GM10248 (cell line): ENCODE data around the gene NCOA4.

Source experiments
- CTCF ChIA-PET: fragments of 300-600 bp; sonication (Branson Sonifier 250); formaldehyde crosslinking; extraction: SDS; loops from one replicate; lab custom pipeline; 2021; ENCODE audit warnings: antibody characterized with exemption; lab: Yijun Ruan, JAX
- POLR2A ChIA-PET: fragments of 350-650 bp; sonication (Branson Sonifier 250); formaldehyde crosslinking; extraction: SDS; loops from one replicate; lab custom pipeline; 2020; ENCODE audit warnings: antibody characterized with exemption; lab: Yijun Ruan, JAX
- DNase-seq: peaks from one replicate; pipeline ENCODE4 v3.0.0; 2012; ENCODE audit errors: extremely low spot score
- CTCF ChIP-seq: IDR thresholded peaks from 2 replicates; pipeline ENCODE4 v1.5.1; 2012; ENCODE audit warnings: mild to moderate bottlenecking, low read depth; ENCODE audit errors: extremely low read depth, missing control alignments, control extremely low read depth

The NCOA4 gene

DNA sequence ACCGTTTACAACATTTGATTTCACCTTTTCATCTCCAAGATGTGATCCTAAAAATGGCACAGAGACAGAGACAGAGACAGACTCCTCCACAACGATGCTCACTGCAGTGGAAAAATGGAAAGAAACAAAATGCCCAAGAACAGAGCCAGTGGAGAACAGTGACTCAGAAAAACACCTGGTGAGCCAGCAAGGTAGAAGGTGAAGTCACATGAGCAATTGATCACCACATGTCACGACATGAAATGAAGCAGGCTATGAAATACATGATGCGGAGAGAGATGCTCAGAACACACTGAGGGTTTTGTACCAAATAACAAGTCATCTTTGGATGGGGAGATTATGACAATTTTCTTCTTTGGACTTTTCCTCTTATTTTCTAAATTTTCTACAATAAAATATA, 12.1 kb upstream of the NCOA4 start:
- no peak for DNase-seq
- ChIA-PET CTCF (interaction anchor here (1.2 kb wide), 1 partner anchor 16 kb away, joined by 3 read pairs; no protein-coding TSS in a partner anchor), POLR2A (no interaction called here)
- no peak for TF ChIP-seq CTCF

DNA sequence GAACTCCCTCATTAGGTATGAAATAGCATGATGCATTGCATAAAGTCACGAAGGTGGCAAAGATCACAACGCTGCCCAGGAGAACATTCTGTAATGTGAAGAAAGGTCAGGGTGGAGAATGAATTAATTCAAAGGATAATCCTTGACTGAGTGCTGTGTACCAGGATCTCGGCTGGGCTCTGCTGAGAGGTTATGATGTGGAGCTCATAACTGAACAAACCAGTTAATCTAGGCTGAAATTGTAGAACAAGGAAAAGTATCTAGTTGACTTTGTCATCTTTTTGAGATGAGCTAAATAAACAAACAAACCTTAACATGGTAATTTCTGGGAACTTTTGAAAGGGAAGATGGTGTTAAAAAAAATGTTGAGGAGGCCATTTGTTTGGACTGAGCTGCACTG, 9.6 kb upstream of the NCOA4 start:
- no peak for TF ChIP-seq CTCF
- CTCF ChIA-PET = interaction anchor here (2.2 kb wide), 1 partner anchor 11 kb away, joined by 5 read pairs; no protein-coding TSS in a partner anchor
- POLR2A ChIA-PET = no interaction called here
- DNase-seq = no peak

DNA sequence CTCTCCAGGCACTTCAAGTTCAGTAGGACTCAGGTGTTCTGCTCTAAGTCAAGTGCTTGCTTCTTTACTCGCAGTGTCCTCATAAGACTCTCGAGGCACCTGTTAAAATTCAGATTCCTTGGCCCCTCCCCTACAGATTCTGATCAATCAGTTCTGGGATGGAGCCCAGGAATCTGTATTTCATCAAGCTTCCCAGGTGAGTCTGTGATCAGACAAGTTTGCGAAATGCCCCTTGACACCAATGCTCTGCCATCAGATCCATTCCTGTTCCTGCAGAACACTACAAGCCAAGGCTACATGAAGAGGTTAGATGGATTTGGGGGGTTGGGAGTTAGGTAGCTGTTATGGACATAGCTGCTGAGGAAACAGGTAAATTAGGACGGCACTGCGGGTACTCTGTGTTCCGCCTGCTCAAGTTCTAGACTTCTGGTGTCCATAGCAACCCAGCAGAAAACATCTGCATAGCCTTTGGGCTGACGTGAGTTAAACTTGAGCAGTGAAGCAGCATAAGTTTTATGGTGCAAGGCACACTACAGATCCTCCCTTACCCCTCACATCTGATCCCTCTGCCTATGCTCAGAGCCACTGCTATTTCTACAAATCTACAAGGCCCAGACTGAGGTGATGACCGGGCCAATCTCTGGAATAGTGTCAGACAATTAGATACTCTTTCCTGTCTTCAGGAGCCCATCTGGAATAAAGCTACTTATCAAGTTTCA, 6.8 kb upstream of the NCOA4 start:
- ChIA-PET POLR2A (no interaction called here), CTCF (interaction anchor here (0.8 to 1.8 kb wide), 3 partner anchors 9 to 14 kb away, joined by 4 to 6 read pairs (median 5); partner anchors contain the start of gene MSMB)
- DNase-seq = no peak
- TF ChIP-seq CTCF = no peak

DNA sequence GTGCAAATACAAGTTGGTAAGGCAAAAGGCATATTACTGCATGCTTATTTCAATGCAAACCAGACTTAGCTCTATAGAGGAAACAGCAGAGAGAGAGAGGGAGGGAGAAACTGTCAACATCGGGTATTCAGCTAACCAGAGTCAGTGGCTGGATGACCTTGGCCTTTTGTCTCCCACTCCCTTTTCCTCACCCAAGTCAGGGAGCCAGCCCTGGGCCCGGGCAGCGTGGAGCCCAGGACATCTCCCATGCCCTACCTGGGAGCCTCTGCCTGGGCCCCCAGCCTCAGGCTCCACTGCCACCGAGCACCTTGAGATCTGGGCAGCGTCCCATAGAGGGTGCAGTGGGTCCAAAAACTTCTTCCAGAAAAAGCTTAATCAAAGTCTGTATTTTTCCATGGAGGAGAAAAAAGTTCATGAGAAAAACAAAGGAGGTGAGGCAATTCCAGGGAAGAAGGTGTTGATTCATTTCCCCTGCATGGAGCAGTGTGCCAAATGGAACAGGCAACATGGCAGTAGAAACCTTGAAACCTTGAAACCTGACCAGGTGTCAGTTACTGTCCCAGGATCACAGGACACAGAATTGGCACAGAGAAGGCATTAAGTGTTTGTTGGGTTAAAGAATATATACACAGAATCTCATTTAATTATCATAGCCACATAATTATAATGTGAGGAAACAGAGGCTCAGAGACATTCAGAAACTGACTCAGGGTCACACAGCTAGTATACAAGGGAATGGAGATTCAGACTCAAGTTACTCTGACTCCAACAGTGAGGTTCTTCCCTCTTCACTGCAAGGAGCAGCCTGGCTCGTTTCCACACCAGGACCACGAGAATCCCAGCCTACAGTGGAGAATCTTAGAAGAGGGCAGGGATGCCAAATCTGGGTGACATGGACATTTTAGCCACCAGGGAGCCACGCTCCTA, 5.8 kb upstream of the NCOA4 start:
- DNase-seq = no peak
- ChIA-PET CTCF (interaction anchor here (1.3 to 1.5 kb wide), 2 partner anchors 13 to 16 kb away, joined by 3 to 6 read pairs; no protein-coding TSS in a partner anchor), POLR2A (no interaction called here)
- TF ChIP-seq CTCF = no peak

GRCh38 chr10:46033602-46034011, 3.2 kb upstream of the NCOA4 start:
- POLR2A ChIA-PET = no interaction called here
- no peak for TF ChIP-seq CTCF
- no peak for DNase-seq
- CTCF ChIA-PET = interaction anchor here (1.2 kb wide), 1 partner anchor 10 kb away, joined by 4 read pairs; no protein-coding TSS in a partner anchor
